Colonic mucosa (tissue), 4 donors: ENCODE measurements around the gene DEPDC7. TPM values are rescaled to one million over a fixed set of nuclear protein-coding genes. Genes with fewer than 3 reads are reported as not detected.
"Not testable (repeated sequence)": the region's sequence is repeated elsewhere in the genome, so short reads cannot be mapped to it uniquely, and the experiment has no call there.

Source experiments
- DNase-seq: peaks from one replicate; pipeline ENCODE4 v3.0.0-alpha.2; 2020
- H3K27ac ChIP-seq: fragments of 200-600 bp; one replicate; pipeline ENCODE4 v1.8.0; 2021
- H3K27me3 ChIP-seq: fragments of 200-600 bp; one replicate; pipeline ENCODE4 v1.8.0; 2021
- H3K36me3 ChIP-seq: fragments of 200-600 bp; one replicate; pipeline ENCODE4 v1.8.0; 2021
- H3K4me1 ChIP-seq: fragments of 200-600 bp; one replicate; pipeline ENCODE4 v1.8.0; 2021; ENCODE audit warnings: mild to moderate bottlenecking
- H3K4me3 ChIP-seq: fragments of 200-600 bp; one replicate; pipeline ENCODE4 v1.8.0; 2021
- H3K9ac ChIP-seq, 2 donors: one replicate each; pipeline ENCODE4 v1.7.0; 2013; ENCODE audit warnings: control low read depth in 2 of 2, low read depth in 2 of 2, low read length in 2 of 2
- H3K9me3 ChIP-seq: fragments of 200-600 bp; one replicate; pipeline ENCODE4 v1.8.0; 2021
- CTCF ChIP-seq: fragments of 200-600 bp; IDR thresholded peaks from one replicate; pipeline ENCODE4 v1.8.0; 2022; ENCODE audit warnings: antibody characterized with exemption, mild to moderate bottlenecking
- intact Hi-C: fragments of 100-400 bp; cut with DNase I; formaldehyde crosslinking; loops from one replicate; pipeline ENCODE4 v1.14.1; 2022
- total RNA-seq, 2 donors: library from RNA; stranded (reverse); fragmentation: NEBNext Ultra II Directional in 1 of 2; extraction: Animal tissue kit (Norgen Biotek cat#: 25700) in 1 of 2; gene quantifications; one replicate each; pipeline ENCODE4 v1.2.1, GENCODE V29; 2021
- donor health status: healthy.
- donor health status: DM: no; HTN: no; CAD: no.
- donor health status: DM: no; HTN: no; CAD: no.

Gene DEPDC7
- total RNA-seq, 2 donors from 2014 or later = 6.1 to 7.5 TPM

DNA sequence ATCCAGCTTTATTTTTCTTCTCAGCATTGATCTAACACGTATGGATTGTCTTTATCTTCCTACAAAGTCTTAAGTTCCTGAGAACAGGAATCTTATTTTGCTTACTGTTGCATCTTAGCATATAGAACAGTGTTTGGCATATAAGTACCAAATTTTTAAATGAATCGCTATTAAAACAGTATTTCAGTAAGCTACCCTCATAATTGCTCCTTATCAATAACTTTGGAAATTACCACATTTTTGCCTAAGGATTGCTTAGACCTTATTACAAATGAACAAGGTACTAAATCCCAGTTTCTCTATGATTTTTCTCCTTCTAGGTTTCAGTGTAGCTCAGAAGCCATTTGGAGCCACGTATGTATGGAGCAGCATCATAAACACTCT, 9.7 kb downstream of the DEPDC7 start:
- intact Hi-C loops = no loop called here
- no peak for TF ChIP-seq CTCF
- Histone ChIP-seq H3K36me3 (no peaks in the 10 kb centered on the region), H3K9ac (no peak overlapping the region), H3K4me1 (no peaks in the 10 kb centered on the region), H3K27me3 (no peaks in the 10 kb centered on the region), H3K9me3 (no peaks in the 10 kb centered on the region), H3K4me3 (no peak overlapping the region), H3K27ac (no peak overlapping the region)
- no peak for DNase-seq

DNA sequence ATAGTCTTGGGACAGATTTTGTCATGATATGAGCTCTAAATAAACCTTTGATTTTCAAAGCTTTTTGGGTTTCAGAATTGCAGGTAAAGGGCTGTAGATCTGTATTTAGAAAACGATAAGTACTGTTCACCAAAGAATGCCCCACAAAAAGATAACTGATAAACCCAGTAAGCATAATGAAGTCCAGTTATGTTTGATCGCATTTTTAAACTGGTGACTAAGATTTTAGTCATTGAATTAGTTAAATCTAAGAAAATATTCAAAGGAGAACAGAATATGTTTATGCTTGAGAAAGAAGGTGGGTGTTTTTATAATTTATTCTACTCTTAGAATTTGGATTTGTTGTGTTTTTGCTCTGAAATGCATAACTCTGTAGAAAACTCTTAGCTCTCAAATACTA, 11.6 kb downstream of the DEPDC7 start:
- TF ChIP-seq CTCF = no peak
- Histone ChIP-seq H3K4me1 (no peaks in the 10 kb centered on the region), H3K36me3 (no peaks in the 10 kb centered on the region), H3K4me3 (no peak overlapping the region), H3K9me3 (no peaks in the 10 kb centered on the region), H3K27ac (no peak overlapping the region), H3K9ac (no peak overlapping the region), H3K27me3 (no peaks in the 10 kb centered on the region)
- intact Hi-C loops = no loop called here
- DNase-seq = no peak

DNA sequence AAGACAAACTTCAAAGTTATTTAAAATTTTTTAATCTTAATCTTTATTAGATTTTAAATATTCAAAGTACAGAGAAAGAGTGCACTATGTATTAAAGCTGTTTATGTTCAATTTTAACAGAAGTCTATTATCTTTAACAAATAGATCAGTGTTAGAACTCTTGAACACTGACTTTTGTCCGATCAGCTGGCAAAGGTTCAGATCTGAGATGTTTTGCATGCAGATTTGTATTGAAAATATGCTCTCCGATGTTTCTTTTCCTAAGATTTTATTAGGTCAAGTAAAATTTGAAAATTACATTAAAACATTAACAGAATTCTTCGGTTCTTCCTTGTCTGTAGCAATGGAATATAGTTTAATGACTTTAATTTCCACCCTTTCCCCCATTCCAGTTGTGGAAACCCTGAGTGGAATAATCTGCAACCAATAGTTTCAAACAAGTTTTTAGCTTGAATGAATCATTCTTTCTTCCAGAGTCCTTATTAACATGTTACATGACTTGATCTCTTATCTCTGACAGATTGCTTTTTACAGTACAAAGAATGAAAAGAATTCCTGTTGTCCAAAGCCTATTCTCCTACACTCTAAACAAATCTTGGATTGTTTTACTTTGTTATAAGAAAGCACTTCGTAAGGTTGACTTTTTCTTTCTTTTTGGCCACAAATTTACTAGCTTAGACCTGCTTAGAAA, 12.3 kb downstream of the DEPDC7 start:
- intact Hi-C loops = no loop called here

GRCh38 chr11:33028537-33028914, 12.8 kb downstream of the DEPDC7 start:
- Histone ChIP-seq H3K27me3 (no peaks in the 10 kb centered on the region), H3K9ac (no peak overlapping the region), H3K36me3 (no peaks in the 10 kb centered on the region), H3K4me3 (no peak overlapping the region), H3K4me1 (no peaks in the 10 kb centered on the region), H3K9me3 (no peaks in the 10 kb centered on the region), H3K27ac (no peak overlapping the region)
- intact Hi-C loops = no loop called here
- DNase-seq = no peak
- no peak for TF ChIP-seq CTCF

More for the DNA sequence above, 12.3 kb downstream of the DEPDC7 start:
- no peaks in the 10 kb centered on the region for H3K9me3 ChIP-seq
- H3K9ac ChIP-seq = no peak overlapping the region
- H3K4me1 ChIP-seq = no peaks in the 10 kb centered on the region
- H3K27me3 ChIP-seq = no peaks in the 10 kb centered on the region
- no peak overlapping the region for H3K4me3 ChIP-seq
- no peaks in the 10 kb centered on the region for H3K36me3 ChIP-seq
- no peak for TF ChIP-seq CTCF
- DNase-seq = no peak
- H3K27ac ChIP-seq = no peak overlapping the region

DNA sequence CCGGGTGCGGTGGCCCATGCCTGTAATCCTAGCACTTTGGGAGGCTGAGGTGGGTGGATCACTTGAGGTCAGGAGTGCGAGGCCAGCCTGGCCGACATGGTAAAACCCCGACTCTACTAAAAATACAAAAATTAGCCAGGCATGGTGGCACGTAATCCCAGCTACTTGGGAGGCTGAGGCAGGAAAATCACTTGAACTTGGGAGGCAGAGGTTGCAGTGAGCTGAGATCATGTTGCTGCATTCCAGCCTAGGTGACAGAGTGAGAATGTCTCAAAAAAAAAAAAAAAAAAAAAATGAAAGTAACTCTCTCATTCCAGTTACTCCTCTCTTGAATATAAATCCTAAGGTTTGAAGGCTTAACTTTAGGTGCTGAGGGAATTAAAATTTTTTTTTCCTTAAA, 13.5 kb downstream of the DEPDC7 start:
- H3K4me3 ChIP-seq, H3K27ac ChIP-seq, intact Hi-C loops, DNase-seq, H3K36me3 ChIP-seq, H3K4me1 ChIP-seq, H3K27me3 ChIP-seq, H3K9ac ChIP-seq, H3K9me3 ChIP-seq: not testable (repeated sequence)

GRCh38 chr11:33033493-33033892, 17.8 kb downstream of the DEPDC7 start:
- Histone ChIP-seq H3K36me3 (no peaks in the 10 kb centered on the region), H3K4me1 (no peaks in the 10 kb centered on the region), H3K27me3 (no peaks in the 10 kb centered on the region), H3K9me3 (no peaks in the 10 kb centered on the region), H3K27ac (no peak overlapping the region), H3K4me3 (no peak overlapping the region), H3K9ac (no peak overlapping the region)
- DNase-seq = no peak
- intact Hi-C loops = no loop called here
- no peak for TF ChIP-seq CTCF
